ENCODE results near the gene P2RX6. TPM values are rescaled to one million over a fixed set of nuclear protein-coding genes. Genes with fewer than 3 reads are reported as not detected.
"Not testable (repeated sequence)": the region's sequence is repeated elsewhere in the genome, so short reads cannot be mapped to it uniquely, and the experiment has no call there.

Gene P2RX6
- total and polyA plus RNA-seq, 8 donors: 0.09 to 2.9 (median 0.39) TPM; not detected in 1

- WGBS, 2 donors: 31 to 36% methylated on average over 5 of the region's 5 CpGs
- H3K9me3 ChIP-seq: no peaks in the 10 kb centered on the region
- H3K4me1 ChIP-seq: no peaks in the 10 kb centered on the region
- no peak overlapping the region for H3K4me3 ChIP-seq
- no peak for DNase-seq
- intact Hi-C loops (cut with DNase I): no loop called here
- no peak for FAIRE-seq
- no peak for TF ChIP-seq CTCF (IDR thresholded peaks at IDR 0.05)
- H3K27ac ChIP-seq: no peak overlapping the region
- no peaks in the 10 kb centered on the region for H3K36me3 ChIP-seq
- no peak for ATAC-seq
- no peaks in the 10 kb centered on the region for H3K27me3 ChIP-seq
Observed at GRCh38 chr22:21069375-21069774, 54.4 kb downstream of the P2RX6 start.

GRCh38 chr22:21070690-21071615 is 56.0 kb downstream of the P2RX6 start:
- H3K36me3 ChIP-seq: no peaks in the 10 kb centered on the region
- no peak for TF ChIP-seq CTCF (IDR thresholded peaks at IDR 0.05)
- H3K4me1 ChIP-seq: no peaks in the 10 kb centered on the region
- FAIRE-seq: no peak
- peak in 1 of 6 donors; percentile 29 for DNase-seq
- no peak overlapping the region for H3K4me3 ChIP-seq
- 80 to 82% methylated on average over 17 of the region's 17 CpGs for whole genome bisulfite sequencing, 2 donors
- intact Hi-C loops (cut with DNase I): loop anchor here in 1 of 3 donors (10.0 kb wide), 1 partner anchor 46 kb away; no protein-coding TSS in a partner anchor
- no peak for ATAC-seq
- H3K9me3 ChIP-seq: no peaks in the 10 kb centered on the region
- H3K27ac ChIP-seq: no peak overlapping the region
- H3K27me3 ChIP-seq: no peaks in the 10 kb centered on the region

- DNase-seq: not testable (repeated sequence)
- 73 to 77% methylated on average over 8 of the region's 8 CpGs for WGBS, 2 donors
Observed at GRCh38 chr22:21071796-21072195, 56.8 kb downstream of the P2RX6 start.

GRCh38 chr22:21073023-21073422 is 58.1 kb downstream of the P2RX6 start:
- Histone ChIP-seq H3K4me3 (no peak overlapping the region), H3K4me1 (no peaks in the 10 kb centered on the region), H3K9me3 (no peaks in the 10 kb centered on the region), H3K27ac (no peak overlapping the region), H3K27me3 (no peaks in the 10 kb centered on the region), H3K36me3 (no peaks in the 10 kb centered on the region)
- no peak for ATAC-seq
- no peak for TF ChIP-seq CTCF (IDR thresholded peaks at IDR 0.05)
- no peak for FAIRE-seq
- DNase-seq: no peak
- 77 to 82% methylated on average over 3 of the region's 3 CpGs for WGBS, 2 donors
- intact Hi-C loops (cut with DNase I): loop anchor here in 1 of 3 donors (10.0 kb wide), 1 partner anchor 48 kb away; no protein-coding TSS in a partner anchor

More at GRCh38 chr22:21071796-21072195, 56.8 kb downstream of the P2RX6 start:
- not testable (repeated sequence) for H3K9me3 ChIP-seq, ATAC-seq, H3K4me1 ChIP-seq, H3K27me3 ChIP-seq, FAIRE-seq, H3K4me3 ChIP-seq, H3K27ac ChIP-seq, H3K36me3 ChIP-seq
- intact Hi-C loops (cut with DNase I): loop anchor here in 1 of 3 donors (10.0 kb wide), 1 partner anchor 47 kb away; no protein-coding TSS in a partner anchor

- no peak overlapping the region for H3K4me3 ChIP-seq
- H3K9me3 ChIP-seq: no peaks in the 10 kb centered on the region
- WGBS, 2 donors: 88 to 91% methylated on average over 5 of the region's 5 CpGs
- FAIRE-seq (no peak), ATAC-seq (no peak), DNase-seq (no peak)
- no peaks in the 10 kb centered on the region for H3K27me3 ChIP-seq
- no peaks in the 10 kb centered on the region for H3K36me3 ChIP-seq
- no peaks in the 10 kb centered on the region for H3K4me1 ChIP-seq
- no peak overlapping the region for H3K27ac ChIP-seq
- no peak for TF ChIP-seq CTCF (IDR thresholded peaks at IDR 0.05)
- intact Hi-C loops (cut with DNase I): loop anchor here in 1 of 3 donors (10.0 kb wide), 1 partner anchor 49 kb away; no protein-coding TSS in a partner anchor
Observed at GRCh38 chr22:21073482-21073881, 58.5 kb downstream of the P2RX6 start.
